GM18517 (cell line): Measurements from ENCODE around the gene TAS2R10.
"Not testable (repeated sequence)": the region's sequence is repeated elsewhere in the genome, so short reads cannot be mapped to it uniquely, and the experiment has no call there.

Experiments
- ATAC-seq: cut with Tn5 transposase; IDR thresholded peaks from one replicate; pipeline ENCODE4 v1.9.1; 2021; ENCODE audit warnings: mild to moderate bottlenecking, moderate library complexity; ENCODE audit not compliant: unreplicated experiment

Gene TAS2R10, protein sequence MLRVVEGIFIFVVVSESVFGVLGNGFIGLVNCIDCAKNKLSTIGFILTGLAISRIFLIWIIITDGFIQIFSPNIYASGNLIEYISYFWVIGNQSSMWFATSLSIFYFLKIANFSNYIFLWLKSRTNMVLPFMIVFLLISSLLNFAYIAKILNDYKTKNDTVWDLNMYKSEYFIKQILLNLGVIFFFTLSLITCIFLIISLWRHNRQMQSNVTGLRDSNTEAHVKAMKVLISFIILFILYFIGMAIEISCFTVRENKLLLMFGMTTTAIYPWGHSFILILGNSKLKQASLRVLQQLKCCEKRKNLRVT

DNA sequence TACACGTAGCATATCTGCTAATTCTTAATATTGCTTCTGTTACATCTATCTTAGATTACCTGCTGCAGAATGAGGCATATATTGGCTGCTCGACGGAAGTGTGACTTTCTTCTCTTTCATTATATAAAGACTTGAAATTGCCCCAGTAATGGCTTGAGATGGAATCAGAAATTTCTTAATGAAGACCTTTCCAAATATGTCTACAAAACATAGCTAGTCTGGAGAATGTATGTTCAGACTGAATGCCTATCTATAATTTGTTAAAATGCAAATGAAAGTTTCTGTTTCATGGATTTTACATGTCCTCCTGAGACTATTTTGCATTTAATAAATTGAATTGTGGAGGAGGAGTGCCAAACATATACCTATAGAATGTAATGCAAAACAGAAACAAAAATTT lies at the start of gene TAS2R10:
TAS2R10 (minus strand) TSS at position 101 of the 400 bp plus-strand sequence; CDS start at position 12, 89 bp downstream.
- ATAC-seq, result no peak

DNA sequence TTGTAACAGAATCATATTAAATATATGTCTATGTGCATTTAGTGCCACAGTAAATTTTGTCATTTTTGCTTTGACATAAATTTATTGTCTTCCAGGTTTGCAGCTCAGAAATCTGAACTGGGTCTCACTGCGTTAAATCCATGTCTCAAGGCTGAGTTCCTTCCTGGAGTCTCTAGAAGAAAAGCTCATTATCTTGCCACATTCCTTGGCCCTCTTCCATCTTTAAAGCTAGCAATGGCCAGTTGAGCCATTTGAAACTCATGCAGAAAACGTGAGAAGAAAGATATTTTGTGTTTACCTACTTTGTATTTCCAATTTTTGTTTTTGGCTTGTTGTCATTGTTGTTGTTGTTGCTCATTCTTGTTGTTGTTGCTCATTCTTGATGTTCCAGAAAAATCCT lies 47.2 kb upstream of the TAS2R10 start:
- no peak for ATAC-seq

DNA sequence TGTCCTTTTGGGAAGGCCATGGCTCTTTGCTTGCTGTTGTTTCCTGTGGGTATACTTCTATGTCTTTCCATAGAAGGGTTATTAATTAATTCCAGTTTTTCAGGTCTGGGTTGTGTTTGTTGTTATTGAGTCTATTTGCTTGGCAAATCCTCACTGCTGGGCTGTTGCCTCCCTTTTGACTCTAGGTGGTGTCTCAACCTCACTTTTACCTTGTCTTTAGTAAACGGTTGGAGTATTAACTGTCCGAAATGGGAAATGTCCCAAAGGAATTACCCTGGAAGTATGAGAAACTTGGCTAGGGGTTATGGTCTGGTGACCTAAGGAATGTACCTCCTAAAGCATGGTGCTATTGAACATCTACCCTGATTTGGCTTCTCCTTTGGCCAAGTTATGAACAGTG lies 41.2 kb upstream of the TAS2R10 start:
- ATAC-seq, result no peak

DNA sequence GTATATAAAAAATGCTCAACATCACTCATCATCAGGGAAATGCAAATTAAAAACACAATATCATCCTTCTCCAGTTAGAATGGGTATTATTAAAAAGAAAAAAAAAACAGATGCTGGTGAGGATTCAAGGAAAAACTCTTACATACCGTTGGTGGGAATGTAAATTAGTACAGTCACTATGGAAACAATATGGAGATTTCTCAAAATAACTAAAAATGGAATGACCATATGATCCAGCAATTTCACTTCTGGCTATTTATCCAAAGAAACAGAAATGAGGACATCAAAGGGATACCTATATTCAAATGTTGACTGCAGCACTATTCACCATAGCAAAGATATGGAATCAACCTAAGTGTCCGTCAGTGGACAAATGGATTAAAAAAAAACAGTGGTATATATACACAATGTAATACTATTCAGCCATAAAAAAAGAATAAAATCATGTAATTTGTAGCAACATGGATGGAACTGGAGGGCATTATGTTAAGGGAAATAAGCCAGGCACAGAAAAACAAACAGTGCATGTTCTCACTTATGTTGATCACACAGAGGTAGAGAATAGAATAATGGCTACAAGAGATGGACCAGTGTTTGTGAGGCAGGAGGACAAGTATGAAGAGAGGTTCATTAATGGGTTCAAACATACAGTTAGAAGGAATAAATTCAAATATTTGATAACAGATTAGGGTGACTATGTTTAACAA lies 37.5 kb upstream of the TAS2R10 start:
- ATAC-seq, result no peak

DNA sequence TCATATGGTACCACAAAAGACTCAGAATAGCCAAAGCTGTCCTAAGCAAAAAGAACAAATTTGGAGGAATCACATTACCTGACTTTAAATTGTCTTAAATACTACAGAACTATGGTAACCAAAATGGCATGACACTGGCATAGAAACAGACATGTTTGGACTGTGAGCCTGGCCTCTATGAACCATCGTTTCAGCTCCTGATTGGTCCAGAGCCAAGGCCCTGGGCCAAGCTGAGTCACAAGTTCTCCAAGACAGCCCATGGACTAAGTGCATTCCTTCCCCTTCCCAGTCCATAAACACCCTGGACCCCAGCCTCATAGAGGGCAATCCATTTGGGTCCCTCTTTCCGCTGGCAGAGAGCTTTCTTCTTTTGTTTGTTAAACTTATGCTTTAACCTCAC lies 35.2 kb upstream of the TAS2R10 start:
- ATAC-seq, result no peak

DNA sequence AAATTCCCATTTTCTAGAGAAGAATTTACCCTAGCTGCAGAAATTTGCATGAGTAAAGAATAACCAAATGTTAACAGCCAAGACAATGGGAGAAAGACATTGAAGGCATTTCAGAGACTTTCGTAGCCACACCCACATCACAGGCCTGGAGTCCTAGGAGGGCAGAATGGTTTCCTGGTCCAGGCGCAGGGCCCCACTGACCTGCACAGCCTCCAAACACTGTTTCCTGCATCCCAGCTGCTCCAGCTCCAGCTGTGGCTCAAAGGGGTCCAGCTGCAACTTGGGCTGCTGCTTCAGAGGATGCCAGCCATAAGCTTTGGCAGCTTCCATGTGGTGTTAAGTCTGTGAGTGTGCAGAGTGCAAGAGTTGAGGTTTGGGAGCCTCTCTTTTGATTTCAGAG lies 29.6 kb upstream of the TAS2R10 start:
- ATAC-seq, result no peak

DNA sequence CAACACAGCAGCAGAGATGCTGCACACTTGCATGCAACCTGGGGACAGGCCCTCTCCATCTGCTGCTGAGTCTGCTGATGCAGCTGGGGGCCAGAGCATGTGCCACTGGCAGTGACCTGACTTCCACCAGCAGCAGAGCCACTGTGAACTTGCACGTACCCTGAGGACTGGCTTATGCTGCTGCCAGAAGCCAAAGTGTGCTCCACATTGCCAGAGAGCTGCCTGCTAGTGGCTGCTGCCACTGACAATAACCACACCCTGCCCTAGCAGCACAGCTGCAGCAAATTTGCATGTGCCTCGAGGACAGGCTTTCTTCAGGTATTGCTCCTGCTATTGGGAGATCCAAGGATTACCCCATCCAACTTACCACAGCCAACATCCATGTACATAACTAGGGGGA lies 27.6 kb upstream of the TAS2R10 start:
- no peak for ATAC-seq

DNA sequence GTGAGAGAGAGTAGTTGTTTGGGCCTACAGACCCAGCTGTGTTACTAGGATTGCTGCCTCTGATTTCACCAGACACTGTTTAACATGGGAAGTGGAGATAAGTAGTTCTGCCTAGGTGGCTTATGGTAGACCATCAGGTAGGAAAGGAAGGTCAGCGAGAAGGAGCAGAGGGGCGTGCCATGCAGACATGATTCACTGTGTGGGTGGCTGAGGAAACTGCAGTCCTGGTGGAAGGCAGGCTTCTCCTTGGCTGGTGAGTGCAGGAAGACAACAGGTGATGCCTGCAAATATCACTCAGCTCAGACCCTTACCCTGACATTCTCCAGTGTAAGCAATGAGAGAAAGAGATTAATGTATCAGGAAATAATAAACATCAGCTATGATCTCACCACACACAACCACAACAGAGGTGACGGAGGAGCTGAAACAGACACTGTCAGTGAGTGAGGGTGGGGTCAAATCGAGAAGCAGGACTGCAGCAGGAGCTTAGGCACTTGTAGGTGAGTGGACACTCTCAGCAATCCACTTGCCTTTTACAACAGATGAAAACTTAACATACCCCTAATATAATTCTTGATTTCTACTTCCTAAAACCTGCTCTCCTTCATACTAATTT lies 25.2 kb upstream of the TAS2R10 start:
- no peak for ATAC-seq

DNA sequence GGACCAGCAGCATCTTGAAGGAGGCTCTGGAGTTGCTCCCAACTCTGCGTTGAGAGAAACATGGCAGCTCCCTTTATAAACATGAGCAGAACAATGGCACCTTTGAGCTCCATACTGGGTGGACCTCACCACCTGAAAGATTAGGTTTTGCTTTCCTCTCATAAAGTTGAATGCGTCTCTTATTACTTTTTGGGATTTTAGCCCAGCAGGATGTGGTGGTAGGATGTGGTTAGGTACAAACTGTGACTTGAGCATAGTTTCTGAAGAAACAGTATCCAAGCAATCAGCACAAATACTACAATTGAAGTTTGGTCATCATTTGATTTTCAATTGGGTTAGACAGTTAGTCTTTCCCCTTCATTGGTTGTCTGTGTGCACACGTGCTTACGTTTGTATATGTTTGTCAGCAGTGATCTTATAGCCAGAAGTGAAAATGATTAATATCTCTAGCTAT lies 23.3 kb upstream of the TAS2R10 start, which contains the start of gene PRR4:
PRR4 (minus strand) TSS at position 51 of the 454 bp plus-strand sequence; CDS start at position 13, 38 bp downstream.
- no peak for ATAC-seq

DNA sequence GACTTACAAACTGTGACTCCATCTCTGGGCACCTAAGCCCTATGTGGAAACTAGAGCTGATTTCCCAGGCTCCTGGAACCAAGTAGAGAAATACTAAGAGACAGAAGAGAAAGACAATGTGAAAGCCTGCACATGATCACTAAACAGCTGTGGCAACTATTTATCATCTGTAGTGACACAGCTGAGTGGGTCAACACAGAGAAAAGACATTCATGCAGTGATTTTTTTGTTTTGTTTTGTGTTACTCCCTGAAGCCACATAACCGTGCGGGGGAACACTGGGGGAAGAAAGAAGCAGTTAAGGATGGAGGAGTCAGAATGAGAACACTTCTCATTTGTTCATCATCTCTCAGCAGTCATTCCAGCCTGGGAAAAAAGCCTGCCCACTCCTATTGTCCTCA lies 21.6 kb upstream of the TAS2R10 start:
- ATAC-seq, result no peak

DNA sequence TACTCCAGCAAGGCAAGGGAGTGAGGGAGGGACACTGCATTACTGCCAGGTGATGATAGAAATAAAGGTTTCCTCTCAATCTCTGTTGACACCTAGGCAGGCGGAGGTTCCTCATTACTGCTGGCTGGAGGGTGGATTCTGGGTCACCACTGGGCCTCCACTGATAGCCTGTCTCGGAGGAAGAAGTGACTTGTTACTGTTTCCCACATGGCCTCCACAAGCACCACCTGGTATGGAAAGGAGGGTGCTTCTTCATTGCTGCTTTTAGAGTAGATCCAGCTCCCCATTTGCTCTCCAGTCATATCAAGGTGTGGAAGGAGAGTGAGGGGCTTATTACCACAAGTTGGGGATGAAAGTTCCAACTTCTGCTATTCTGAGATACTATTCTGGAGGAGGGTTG lies 16.7 kb upstream of the TAS2R10 start:
- ATAC-seq, result no peak

DNA sequence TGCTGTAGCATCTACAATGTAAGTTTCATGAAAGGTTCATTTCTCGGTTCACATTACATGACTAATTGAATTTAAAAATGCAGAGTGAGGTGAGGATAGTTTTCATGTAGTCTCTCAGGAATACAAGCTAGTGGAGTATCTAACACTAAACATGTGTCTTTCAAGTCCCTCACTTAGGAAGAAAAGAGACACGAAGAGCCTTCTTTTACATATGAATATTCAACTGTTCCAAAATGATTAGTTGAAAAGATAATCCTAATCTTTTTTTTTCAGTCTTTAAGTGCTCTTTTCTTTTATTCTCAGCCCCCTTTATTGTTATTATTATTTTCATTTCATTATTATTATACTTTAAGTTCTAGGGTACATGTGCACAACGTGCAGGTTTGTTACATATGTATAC lies 12.3 kb upstream of the TAS2R10 start:
- ATAC-seq, result no peak

DNA sequence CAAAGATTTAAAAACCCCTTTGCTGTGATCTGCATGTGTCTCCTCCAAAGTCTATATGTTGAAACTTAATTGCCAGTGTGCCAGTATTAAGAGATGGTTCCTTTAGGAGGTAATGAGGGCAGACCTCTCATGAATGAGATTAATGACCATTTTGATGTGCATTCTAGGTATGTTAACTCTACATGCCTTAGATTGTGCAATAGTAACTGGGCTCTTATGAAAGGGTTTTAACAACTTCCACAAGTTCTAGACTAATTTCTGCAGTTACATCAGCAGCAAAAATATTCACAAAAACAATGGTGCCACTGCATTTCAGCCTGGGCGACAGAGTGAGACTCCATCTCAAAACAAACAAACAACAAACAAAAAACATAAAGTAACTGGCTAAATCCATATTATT lies 3.8 kb upstream of the TAS2R10 start:
- no peak for ATAC-seq

DNA sequence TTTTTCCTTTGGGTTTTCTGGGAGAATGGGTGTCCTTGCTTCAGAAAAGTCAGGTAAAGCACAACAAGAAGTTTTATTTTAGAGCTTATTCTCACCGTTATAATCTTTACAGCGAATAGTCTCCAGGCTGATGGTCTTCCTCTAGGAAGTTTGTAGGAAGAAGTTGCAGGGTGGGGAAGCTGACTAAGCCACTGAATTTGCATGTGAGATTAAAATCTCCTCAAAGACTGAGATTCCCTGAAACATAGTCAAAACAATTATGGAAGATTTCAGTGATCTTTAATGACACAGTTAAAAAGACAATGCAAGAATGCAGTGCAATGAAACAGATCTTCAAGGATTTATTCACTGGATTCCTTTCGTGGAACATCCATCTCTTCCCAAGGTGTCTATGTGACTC lies 1.2 kb downstream of the TAS2R10 start:
- no peak for ATAC-seq

DNA sequence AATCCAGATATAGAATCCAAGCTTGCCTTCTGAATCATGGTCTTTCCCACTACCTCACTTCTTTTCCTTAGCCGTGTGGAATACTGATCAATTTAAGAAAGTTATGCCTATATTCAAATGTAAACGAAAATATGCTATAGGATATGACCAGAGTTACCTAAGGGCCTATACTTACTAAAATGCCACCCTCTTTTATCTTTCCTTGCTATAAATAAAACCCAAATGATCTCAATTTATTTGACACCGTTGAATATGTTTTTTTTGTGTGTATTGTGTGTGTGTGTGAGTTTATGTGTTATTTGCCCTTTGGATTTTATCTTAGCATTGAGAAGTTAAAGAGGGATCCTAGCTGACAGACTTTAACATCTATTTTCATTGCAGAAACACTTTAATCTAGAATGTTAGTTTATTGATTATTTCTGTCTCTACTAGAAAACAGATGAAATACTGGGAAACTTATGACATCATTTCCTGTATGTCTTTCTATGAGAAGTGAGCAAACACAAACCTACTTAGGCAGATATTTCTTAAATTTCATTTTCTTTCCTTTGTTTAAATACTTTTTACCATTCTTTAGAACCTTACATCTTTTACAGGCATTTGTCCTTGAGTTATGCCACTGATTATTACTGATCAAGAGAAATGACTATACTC lies 14.1 kb downstream of the TAS2R10 start:
- ATAC-seq, result no peak

DNA sequence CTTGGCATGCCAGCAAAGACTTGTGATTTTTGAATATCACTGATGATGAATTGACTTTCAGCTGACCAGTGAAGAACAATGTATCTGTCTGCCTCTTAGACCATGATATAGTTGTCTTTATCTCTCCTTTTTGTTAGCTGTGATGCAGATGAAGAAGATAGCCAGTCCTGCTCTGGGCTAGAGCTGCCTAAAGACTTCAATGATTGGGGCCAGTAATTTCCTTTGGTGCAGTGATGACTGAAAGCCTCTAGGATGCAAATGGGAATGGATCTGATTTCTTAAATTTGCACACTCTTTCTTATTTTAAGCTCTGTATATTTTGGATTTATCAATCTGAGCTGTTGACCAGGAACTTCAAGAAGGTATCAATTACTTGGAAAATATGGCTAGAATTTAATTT lies 16.1 kb downstream of the TAS2R10 start, which contains the start of gene TAS2R9:
TAS2R9 (minus strand) TSS at position 101 of the 400 bp plus-strand sequence; CDS start at position 8, 93 bp downstream.
- ATAC-seq, result no peak

DNA sequence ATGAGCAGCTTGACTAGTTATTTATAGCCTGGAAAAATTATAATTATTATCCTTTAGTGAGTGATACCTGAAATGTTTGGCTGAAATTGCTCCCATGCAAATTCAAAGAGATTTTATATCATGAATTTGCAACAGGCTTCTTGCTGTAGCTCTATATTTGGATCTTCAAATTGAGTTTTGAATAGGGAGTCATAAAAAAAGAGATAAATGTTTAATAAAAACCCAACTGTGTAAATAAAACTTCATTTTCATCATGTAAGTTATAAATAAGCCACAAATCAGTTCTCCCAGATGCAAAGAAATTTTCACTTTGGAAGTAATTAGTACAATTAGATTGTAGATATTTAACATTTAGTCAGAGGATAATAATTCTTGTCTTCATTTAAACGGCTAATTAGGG lies 19.0 kb downstream of the TAS2R10 start, which contains the start of gene TAS2R8:
TAS2R8 (minus strand) TSS at position 101 of the 400 bp plus-strand sequence. CDS start 306 bp downstream, outside the sequence.
- ATAC-seq, result no peak

DNA sequence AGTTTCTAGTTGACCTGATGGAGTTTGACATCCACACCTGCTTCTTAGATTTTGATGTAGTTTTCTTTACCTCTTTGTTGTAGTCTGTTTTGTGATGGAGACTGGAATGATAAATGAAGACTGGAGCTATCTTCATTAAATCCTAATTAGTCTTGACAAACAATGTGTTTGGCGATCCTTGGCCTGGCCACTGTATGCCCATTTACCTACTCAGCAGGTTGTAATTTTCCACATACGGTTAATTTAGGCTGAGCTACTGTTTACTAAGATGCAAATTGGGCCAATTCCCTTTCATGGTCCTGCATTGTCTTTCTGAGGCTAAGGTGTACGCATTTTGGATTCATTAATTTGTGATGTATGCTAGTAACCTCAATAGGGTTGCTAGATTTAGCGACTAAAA lies 23.6 kb downstream of the TAS2R10 start, which contains the start of gene TAS2R7:
TAS2R7 (minus strand) TSS at position 41 of the 400 bp plus-strand sequence. CDS start 57 bp downstream, outside the sequence.
- ATAC-seq, result no peak

DNA sequence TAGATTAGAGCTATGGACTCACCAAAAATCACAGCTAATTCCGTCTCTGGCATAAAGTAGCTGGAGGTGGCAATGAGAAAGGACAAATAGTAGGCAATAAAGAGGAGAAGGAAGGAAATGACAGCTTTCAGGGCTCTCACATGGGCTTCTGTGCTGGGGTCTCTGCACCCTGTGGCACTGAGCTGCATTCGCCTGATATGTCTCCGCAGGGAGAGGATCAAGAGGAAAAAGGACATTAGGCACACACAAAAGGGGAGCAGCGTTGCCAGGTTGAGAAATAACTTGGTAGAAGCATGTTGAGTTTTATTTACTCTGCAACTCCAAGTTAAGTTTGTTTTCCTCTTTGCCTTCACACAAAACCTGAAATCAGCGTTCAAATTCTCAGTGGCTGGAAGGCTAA lies 24.4 kb downstream of the TAS2R10 start:
- no peak for ATAC-seq

DNA sequence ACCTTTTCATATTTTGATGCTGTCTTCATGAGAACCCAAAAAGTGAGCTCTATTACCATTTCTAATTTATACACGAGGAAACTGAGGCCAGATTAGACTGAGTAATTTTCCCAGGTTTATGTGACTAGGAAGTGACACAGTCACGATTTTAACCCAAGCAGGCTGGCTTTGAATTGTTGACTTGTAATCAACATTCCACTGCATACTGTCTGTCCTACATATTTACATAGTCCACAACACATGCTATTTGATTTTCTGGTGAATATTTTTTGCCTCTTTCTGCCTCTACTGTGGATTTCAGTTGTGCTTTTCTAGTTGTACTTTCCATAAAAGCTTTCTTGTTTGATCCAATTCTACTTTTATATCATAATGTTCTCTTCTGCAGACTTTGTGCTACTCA lies 31.9 kb downstream of the TAS2R10 start:
- ATAC-seq, result no peak

DNA sequence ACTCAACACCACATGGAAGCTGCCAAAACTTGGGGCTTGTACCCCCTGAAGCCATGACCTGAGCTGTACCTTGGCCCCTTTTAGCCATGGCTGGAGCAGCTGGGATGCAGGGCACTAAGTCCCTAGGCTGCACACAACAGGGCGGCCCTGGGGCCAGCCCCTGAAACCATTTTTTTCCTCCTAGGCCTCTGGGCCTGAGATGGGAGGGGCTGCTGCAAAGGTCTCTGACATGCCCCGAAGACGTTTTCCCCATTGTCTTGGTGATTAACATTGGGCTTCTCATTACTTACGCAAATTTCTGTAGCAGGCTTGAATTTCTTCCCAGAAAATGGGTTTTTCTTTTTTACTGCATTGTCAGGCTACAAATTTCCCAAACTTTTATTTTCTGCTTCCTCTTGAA lies 34.4 kb downstream of the TAS2R10 start:
- ATAC-seq, result not testable (repeated sequence)
